Measurements from ENCODE around the gene DTX3L.

The DTX3L gene

DNA sequence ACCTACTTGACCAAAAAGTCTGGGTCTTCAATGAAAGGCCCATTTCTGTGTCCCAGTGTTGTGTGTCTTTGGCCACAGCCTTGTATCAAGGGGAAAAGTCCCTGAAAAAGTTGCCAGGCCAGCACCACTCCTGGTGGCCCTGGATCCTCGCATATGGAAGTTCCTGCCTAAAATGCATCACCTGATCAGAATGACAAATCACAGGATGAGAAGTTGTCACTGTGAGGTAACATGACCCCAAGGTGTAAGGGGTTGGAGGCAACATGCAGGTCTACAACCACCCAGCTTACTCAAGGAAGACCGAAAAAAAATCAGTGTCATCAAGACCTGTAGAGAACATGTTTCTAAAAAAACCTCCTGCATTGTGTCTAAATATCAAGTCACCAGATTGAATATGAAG lies 38.9 kb downstream of the DTX3L start:
- no peak for DNase-seq

DNA sequence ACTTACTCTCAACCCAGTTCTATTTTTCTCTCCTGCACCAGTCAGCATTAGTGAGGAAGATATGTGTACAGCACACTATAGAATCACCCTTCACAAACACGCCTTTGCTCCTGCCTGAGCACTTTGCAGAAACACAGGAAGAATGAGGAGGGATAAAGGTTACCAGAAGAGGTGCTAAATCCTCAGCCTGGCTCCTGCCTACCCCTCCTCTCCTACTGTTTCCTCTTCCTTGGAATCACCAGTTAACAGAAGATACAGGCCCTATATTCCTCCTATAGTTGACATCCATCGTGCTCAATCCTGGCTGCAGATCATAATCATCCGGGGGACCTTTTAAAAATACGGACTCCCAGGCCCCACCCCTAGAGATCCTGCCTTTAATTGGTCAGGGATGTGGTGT lies 42.2 kb downstream of the DTX3L start:
- no peak for DNase-seq

DNA sequence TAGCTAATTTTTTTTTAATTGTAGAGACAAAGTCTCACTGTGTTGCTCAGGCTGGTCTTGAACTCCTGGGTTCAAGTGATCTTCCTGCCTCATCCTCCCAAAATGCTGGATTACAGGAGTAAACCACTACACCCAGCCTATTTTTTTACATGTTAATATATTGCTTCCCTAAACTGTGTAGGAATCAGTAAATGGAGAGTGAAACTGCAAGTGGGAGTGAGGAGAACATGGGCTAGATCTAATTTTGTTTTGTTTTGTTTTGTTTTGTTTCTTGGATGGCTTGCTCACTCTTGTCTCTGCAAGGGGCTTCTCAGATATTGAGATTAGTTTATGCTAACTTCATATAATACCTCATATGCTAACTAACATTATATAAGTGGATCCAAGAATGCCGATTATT lies 44.8 kb downstream of the DTX3L start:
- DNase-seq = no peak

DNA sequence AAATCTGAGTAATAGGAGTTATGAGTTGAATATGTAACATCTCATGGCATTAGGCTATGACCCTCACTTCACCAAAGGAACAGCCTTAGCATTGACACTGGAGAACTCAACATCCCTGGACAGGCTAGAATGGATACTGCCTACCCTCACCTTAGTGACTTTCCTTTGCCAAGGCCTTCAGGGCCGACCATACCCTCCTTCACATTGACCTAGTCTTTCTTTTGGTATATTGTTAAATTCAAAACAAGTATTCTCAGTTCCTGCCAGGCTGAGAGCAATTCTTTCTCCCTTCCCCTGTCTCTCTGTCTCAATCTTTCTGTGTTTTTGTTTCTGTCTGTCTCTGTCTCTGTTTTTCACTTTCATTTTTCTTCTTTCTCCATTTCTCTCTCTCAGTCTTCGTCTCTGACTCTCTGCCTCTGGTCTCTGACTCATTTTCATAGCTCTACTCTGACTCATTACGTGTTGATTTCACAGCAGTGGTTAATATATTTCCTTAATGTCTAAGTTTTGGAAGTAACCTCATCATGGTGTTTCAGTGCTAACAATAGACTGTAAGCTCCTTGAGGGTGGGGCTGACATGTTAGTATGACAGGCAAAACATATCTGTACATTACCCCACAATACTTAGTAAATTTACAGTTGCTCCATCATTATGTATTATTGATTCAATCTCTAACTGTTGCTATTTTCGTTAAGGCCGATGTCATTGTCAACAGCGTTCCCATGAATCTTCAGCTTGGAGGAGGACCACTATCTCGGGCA lies 45.8 kb downstream of the DTX3L start:
- DNase-seq = no peak

DNA sequence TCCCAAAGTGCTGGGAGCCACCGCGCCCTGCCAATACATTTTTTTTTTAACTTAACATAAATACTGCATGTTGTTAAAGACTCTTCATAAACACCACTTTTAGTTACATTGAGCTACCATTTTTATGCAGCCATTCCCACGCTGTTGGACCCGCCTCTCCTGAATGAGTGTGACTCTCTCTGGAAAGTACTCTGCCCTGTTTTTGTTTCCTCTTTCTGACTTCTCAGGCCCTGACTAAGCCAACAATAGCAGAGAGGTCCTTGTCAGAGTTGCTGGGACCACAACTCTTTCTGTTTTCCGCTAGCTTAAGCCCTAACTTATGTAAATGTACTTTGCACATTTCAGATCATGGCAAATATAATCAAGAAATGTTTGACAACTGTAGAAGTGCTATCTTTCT lies 48.6 kb downstream of the DTX3L start:
- no peak for DNase-seq

DNA sequence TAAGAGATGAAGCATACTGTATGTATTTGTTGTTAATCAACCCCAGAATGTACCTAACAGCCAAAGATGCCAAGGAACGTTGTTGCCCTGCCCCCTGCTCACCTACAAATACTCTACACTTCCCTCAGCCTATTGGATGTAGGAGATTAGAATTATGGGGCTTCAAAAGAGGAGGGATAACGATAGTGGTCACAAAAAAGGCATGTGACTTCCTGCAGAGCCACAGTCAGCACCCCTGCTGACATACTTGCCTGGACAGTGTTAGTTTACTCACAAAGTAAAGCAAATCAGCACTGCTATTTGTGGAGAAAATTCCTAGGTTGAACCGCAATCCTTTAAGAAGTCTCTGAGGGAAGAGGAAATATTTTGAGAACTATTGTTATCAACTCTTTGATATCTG lies 51.2 kb downstream of the DTX3L start:
- no peak for DNase-seq

DNA sequence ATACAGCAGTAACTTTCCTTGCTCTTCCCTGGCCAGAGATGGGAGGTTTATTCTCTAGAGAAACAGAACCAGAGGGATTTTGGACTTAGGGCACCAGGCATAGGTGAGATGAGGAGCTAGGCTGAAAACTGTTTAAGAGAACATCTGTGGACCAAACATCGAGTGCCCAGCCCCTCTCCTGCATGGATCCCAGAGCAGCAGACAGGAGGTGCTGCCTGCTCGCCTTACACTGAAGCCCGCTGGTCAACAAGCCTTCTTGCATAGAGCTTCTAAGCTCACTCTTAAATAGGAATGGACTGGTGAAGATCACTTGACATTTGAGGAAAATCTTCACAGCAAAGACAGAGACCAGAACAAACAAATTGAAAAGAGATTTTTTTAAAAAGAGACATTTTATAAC lies 54.5 kb downstream of the DTX3L start:
- DNase-seq = no peak

DNA sequence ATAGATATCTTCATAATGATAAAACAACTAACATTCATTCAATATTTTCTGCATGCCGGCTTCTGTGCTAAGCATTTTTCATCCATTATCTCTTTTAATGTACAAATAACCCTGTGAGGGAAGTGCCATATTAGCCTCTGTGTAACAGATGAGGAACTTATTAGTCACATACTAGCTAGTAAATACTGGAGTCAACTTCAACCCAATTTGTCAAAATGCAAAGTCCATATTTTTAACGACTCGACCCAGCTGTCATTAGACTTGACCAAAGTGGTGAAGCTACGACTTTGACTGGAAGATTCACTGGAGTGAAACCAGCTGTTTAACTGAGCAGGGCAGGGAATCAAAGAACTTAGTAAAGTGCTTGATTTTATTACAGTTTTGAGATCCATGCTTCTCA lies 54.9 kb downstream of the DTX3L start:
- DNase-seq = no peak

DNA sequence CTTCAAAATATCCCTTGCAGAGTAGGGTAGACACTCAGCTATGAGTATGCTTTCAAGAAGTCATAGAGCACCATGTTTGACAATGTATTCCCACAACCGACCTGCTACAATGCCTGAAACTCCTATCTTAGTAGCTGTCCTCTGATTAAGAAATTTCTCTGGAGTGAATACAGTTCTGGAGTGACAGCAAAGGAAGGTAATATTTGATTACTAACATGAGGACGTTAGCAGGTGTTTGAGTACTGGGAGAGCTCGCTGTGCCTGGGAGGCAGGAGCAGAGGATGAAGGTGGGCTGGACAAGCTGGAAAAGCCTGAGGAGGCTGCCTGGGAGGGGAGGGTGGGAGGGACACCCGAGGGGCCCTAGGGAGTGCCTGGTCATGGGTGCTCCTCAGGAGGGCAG lies 56.3 kb downstream of the DTX3L start:
- DNase-seq = no peak

DNA sequence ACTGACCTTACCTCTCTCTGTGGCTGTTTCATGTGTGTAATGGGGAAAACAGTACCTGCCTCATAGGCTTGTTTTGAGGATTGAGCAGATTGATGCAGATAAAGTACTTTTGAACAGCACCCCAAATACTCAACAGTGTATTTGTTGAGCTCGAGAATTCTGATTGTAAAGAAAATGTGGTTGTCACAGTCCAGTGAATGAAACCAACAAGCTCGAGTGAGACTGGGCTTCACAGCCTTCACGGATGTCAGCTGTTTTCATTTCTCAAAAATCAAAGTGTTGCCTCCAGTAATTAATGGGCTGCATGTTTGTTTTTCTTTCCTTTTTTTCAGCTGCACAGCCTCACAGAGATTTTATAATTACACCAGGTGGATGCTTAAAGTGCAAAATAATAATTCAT lies 57.0 kb downstream of the DTX3L start:
- DNase-seq = no peak

DNA sequence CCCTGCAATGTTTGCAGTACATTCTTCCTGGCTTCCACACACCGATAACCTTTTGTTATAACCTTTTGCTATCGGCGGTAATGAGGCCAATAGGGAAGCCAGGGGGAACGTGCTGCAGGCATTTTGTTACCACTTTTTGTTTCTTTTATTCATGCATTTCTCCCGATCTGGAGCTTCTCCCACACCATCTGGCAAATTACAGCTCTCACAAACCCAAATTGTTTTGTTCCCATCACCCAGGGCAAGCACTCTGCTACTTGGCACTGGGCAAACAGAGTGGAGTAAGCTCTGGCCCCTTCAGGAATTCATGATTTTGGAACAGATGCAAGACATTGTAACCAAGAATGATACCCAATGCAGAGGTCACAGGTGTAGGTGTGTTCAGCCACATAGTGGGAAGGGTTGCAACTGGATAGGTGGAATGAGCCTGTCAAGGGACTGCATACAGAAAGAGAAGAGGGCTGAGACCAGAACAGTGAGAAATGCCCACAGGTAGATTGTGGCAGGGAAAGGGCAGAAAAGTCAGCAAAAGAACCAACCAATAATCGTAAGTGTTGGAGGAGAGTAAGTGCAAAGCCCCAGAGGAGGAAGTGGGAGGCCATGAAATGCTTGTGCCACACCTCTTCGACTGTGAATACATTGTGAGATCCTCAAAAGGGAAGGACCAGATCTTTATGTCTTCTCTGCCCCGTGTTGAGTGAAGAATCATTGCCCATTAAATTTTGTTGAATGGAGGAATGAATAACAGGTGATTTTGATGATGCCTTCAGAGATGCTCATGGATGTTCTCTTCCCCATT lies 59.1 kb downstream of the DTX3L start:
- no peak for DNase-seq

All from amygdala (tissue), 56 donors.